GM19372 (cell line): ENCODE measurements around the gene PLD5.
"Not testable (repeated sequence)": the region's sequence is repeated elsewhere in the genome, so short reads cannot be mapped to it uniquely, and the experiment has no call there.

Experiments used
- ATAC-seq: cut with Tn5 transposase; IDR thresholded peaks from one replicate; pipeline ENCODE4 v1.9.1; 2021; ENCODE audit warnings: mild to moderate bottlenecking, low read depth, moderate library complexity; ENCODE audit not compliant: unreplicated experiment

Gene PLD5

DNA sequence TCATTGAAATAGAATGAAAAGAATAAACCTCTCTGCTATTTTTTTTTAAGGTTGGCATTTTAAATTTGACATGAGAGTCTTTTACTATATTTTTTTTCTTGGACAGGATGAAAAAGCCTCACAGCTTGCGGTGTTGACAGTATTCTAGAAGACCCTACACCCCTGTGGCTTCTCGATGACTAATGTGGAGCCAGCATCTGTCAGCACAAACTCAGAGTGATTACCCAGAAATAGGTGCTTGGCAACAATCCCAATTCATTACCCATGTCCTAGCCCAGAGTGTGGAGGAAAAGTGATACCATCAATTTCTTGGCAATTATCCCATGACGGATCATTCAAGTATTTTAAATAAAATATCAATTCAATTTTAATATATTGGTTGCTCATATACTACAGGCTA is 338.8 kb downstream of the PLD5 start:
- no peak for ATAC-seq

- ATAC-seq: no peak
Measured at GRCh38 chr1:242184955-242185354, 339.5 kb downstream of the PLD5 start.

GRCh38 chr1:242179767-242180166 is 344.7 kb downstream of the PLD5 start:
- peak; percentile 84 for ATAC-seq

DNA sequence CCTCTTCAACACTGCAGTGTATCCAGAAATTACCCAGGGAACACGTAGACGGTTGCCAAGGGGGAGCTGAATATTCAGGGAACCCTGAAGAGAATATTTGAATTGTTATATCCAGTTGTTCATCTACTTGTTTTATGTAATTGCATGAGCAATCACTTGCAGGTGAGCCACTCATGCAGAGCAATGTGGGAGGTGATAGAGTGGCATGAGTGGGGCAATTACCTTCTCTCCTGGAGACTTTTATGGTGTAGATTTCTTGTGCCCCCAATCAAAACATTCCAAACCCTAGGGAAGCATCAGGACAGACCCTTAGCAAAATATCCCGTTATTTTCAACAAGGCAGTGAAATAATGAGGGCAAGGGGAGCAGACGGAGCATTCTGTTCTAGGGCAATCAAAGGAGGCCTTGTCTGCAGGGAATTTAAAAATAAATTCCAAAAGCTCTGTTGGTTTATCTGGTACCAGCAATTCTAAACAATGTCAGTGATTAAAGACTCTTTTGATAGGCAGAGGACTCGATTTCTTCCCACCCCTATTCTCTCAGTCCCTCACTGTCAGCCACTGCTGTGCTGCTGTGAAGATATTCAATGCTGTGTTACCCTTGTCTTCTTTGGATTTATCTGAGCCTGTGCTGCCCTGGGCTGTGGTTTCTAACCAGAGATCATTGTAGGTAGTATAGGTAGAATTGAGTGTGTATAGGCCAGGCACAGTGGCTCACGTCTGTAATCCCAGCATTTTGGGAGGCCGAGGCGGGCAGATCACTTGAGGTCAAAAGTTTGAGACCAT is 345.4 kb downstream of the PLD5 start:
- ATAC-seq: no peak

DNA sequence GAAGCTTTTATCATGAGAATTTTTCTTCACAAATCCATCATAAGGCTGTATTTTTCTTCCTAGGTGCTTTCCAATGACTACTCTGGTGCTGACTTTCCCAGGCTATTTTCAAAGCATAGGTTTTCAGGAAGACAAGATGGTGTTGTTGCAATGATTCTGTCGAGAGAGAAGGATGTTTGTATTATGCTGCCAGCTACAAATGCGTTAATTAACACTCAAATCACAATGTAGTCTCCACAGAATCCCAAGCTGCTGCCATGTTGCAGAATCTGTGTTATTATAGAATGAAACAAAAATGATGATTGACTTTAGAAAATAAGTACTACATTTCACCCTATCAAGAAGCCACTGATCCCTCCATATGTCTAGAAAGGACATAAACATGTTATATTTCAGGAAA is 346.1 kb downstream of the PLD5 start:
- no peak for ATAC-seq

DNA sequence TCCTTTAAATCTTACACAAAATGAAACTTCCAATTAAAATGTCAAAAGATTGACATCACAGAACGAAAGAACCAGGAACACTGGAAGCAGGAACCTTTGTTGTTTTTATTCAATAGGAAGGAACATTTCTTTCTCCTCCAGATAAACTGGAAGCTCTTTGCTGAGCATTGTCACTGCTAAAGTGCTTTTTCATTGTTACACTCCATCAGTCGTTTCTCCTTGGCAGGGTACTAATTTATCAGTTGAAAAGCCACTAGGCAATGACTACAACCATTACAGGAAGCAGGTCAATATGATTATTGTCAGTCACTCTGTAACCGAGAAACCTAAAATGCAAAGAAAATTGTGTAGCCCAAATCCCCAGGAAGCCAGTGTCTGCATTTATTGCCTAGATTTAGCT is 362.4 kb downstream of the PLD5 start:
- no peak for ATAC-seq

DNA sequence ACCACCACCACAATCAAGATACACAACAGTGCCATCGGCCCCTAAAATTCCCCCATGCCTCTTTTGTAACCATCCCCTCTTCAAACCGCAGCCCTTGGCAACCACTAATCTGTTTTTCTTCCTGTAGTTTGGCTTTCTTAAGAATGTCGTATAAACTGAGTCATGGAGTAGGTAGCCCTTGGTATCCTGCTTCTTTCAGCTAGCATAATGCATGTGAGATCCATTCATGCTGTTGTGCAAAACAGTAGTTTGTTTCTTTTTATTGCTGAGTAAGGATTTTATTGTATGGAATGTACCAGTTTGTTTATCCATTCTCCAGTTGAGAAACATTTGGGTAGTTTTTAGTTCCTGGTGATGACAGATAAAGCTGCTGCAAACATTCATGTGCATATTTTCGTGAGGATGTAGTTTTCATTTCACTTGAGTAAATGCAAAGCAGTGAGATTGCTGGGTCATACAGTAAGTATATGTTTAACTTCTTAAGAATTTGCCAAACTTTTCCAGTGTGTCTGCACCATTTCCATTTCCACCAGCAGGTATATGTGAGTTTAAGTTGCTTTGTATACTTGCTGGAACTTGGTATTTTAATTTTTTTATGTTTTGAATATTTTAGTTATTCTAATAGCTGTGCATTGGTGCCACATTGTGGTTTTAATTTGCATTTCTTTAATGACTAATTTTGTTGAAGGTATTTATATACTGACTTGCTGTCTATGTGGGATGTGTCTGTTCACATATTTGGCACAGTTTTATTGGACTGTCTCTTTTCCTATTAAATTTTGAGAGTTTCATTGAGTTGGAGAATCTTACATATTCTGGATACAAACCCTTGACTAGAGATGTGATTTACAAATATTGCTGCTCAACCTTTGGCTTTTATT is 377.2 kb downstream of the PLD5 start:
- no peak for ATAC-seq

- ATAC-seq: no peak
Measured at GRCh38 chr1:242146652-242147051, 377.8 kb downstream of the PLD5 start.

DNA sequence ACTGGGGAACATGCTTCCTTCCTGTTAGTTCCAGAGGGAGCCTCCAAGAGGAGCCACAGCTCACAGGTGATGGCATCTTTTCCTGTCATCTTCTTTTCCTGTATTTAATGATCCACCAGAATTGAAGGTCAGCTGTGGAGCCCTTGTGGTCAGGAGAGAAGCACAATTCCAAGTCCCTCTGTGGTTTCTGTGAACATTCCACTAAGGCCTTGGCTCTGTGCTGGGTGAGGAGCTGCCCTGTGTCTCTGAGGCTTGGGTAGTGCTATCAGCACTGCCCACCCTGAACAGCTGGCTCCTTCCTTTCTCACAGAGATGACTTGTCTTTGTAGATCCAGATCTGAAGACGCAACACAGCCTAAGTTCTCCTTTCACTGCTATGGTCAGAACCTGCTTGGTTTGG is 383.7 kb downstream of the PLD5 start:
- ATAC-seq: no peak

DNA sequence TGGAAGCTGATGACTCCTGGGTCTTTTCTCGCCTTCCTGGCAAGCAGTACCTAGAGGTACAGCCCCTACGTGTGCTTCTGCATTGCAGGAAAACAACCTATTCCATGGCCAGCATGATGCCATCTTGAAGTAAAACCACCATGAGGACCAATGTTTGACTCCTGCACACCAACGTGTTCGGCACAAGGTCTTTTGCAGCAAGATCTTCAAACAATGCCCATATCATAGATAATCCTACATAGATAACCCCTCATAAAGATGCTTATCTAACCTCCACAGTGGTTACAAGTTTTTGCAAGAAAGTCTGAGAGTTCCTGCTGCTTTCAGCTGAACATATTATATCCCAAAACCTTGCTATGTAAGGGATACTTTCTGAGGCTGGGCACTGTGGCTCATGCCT is 384.5 kb downstream of the PLD5 start:
- ATAC-seq: no peak

GRCh38 chr1:242139442-242139841 is 385.1 kb downstream of the PLD5 start:
- ATAC-seq: peak; percentile 47

GRCh38 chr1:242133796-242134195 is 390.7 kb downstream of the PLD5 start:
- ATAC-seq: no peak

- ATAC-seq: no peak
Measured at GRCh38 chr1:242133351-242133750, 391.1 kb downstream of the PLD5 start.

DNA sequence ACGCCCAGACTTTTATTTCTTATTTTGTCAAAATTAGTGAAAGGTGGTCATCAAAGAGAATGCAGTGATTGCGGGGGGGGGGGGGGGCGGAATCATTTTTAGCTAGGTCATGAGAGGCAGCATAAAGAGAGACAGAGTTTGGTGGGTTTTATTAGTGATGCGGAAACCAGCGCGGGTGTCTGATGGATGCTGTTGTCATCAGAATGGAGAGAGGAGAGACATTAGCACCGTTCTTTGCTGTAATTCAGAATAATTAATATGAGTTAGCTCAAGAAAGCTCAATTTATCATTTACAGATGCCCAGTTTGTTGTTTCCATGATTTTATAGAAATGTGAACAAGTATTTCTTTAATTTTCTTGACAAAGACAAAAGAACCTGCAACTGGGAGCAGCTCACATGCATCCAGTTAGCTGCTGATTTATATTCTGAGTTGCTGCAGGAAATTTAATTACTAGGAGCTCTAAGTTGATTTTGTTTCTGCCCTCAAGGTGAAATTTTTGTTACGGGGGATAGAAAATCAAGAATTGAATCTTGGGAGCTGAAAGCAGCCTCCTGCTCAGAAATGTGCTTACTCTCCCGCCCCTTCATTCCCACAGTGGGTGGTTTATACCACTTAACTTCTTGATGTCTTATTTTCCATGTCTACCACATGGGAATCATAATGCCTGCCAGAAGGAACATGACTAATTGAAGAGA is 392.2 kb downstream of the PLD5 start:
- no peak for ATAC-seq

- ATAC-seq: no peak
Measured at GRCh38 chr1:242128951-242129502, 395.5 kb downstream of the PLD5 start.

GRCh38 chr1:242120432-242120831 is 404.1 kb downstream of the PLD5 start:
- no peak for ATAC-seq

DNA sequence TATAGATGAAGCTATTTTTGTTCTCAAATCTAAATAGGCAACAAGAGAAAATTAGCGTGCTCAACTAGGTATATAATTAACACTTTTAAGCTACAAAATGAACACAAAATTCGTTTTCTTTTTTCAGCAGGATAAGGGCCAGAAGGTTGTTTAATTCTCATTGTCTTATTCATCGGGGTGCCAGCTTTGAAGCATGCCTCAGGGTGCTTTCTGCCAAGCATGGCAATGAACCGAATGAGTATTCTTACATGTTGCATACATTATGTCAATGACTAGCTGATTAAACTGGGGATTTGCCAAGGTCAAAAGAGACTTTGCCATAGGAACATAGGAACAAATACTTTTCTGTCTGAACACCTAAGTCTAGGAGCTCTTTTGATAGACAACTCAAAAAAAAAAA is 423.6 kb downstream of the PLD5 start:
- no peak for ATAC-seq

DNA sequence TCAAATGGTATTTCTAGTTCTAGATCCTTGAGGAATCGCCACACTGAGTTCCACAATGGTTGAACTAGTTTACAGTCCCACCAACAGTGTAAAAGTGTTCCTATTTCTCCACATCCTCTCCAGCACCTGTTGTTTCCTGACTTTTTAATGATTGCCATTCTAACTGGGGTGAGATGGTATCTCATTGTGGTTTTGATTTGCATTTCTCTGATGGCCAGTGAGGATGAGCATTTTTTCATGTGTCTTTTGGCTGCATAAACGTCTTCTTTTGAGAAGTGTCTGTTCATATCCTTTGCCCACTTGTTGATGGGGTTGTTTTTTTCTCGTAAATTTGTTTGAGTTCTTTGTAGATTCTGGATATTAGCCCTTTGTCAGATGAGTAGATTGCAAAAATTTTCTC is 427.2 kb downstream of the PLD5 start:
- ATAC-seq: not testable (repeated sequence)

- no peak for ATAC-seq
Measured at GRCh38 chr1:242093116-242093515, 431.4 kb downstream of the PLD5 start.

- ATAC-seq: no peak
Measured at GRCh38 chr1:242089911-242090310, 434.6 kb downstream of the PLD5 start.

GRCh38 chr1:242088875-242089274 is 435.6 kb downstream of the PLD5 start:
- ATAC-seq: no peak
